NCI-H226 (cell line): ENCODE data around the gene PODN.

Experiments
- DNase-seq: peaks from one replicate; pipeline ENCODE4 v3.0.0-alpha.2; 2015

PODN gene, protein sequence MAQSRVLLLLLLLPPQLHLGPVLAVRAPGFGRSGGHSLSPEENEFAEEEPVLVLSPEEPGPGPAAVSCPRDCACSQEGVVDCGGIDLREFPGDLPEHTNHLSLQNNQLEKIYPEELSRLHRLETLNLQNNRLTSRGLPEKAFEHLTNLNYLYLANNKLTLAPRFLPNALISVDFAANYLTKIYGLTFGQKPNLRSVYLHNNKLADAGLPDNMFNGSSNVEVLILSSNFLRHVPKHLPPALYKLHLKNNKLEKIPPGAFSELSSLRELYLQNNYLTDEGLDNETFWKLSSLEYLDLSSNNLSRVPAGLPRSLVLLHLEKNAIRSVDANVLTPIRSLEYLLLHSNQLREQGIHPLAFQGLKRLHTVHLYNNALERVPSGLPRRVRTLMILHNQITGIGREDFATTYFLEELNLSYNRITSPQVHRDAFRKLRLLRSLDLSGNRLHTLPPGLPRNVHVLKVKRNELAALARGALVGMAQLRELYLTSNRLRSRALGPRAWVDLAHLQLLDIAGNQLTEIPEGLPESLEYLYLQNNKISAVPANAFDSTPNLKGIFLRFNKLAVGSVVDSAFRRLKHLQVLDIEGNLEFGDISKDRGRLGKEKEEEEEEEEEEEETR

DNA sequence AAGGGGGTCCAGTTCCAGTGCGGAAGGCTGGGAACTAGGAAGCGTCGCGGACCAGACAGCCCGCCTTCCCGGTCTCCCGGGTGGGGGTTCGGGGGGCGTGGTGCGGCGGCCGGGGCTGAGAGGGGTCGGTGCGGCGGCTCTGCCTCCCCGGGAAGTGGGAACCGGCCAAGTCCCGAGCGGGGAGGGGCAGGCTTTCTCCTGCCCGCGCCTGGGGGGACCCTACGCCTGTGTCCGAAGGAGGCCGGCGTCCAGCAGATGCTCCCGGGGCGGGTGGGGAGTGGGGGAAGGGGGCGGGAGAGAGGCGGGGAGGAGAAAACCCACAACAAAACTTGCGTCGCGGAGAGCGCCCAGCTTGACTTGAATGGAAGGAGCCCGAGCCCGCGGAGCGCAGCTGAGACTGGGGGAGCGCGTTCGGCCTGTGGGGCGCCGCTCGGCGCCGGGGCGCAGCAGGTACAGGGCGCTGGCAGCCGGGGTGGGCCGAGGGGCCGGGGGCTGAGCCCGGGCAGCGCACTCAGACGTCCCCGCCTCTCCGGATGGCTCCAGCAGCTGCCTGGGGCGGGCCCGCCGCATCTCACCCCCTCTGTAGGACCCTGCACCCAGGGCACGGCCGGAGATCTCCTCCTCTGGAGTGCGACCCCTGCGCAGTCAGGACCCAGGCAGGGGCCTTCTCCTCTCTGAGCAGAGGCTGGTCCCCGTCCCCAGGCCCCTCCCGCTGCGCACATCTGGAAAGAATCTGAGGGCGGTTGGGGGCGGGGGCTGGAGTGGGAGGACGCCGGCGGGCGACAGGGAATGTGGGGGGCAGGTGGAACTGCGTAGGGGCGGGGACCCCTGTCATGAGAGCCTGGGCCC lies at the start of gene PODN:
TSS of gene PODN (plus strand) at position 355 of the 849 bp plus-strand sequence. CDS start 7,643 bp downstream, outside the sequence.
- DNase-seq: no peak

DNA sequence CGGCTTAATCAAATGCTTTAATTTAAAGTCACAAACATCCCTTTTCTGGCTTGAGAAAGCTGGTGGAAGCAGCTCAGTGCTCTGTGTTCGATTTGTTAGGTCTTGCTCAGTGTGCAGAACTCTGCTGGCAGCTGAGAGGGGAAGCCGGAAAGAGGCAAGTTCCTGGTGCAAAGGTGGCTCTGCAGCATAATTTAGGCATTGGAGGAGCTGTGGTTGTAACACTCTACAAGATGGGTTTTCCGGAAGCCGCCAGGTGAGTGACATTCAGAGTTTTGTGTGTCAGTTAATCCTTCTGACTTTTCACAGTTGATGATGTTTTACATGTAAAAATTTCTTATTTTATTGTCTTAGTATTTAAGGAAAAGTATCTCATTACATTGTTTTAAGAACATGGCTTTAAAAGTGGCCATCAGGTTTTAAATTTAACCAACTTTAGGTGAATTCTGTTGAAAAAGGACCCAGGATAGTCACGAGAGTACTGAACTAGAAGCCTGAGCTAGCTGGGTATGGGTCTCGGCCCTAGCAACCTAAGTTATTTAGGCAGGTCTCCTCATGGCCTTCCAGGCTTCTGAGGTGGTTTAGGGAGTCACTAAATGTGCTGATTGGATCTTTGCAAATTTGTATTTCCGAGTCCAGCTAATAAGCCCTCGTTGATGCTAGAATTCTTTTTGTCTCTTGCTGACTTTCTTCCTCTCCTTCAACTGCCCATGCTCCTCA lies 47.1 kb upstream of the PODN start:
- peak; percentile 89 for DNase-seq

DNA sequence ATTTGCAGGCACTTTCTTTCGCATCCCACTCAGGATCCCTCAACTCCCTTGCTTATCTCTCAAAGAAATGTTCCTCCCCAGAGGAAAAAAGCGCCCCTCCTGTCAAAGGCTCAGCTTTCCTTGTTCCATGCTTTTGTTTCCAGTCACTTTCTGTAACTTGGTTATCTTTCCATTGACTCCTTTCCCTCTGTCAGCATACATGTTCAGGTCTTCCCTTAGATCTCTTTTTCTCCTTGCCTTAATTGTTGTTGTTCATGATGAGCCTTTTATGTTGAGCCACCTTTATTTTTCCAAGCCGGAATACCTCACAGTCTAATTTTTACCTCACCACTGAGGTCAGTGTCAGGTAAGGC lies 46.5 kb upstream of the PODN start:
- DNase-seq: no peak

DNA sequence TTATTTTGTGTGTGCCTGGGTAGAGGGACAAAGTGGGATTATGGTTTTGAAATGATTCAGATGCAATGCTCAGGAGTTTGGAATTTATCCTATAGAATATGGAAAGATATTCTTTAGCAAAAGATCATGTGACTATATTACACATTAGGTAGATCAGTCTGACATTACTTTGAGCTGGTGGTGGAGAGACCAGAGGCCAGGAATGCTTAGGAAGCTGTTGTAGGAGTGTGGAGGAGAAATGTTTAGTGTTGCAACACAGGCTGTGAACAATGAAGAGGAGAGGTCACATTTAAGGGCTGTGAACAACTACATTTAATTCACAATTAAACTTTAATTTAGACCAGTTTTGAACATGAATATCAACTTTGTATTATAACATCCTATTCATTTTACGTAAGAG lies 45.3 kb upstream of the PODN start:
- peak; percentile 47 for DNase-seq

DNA sequence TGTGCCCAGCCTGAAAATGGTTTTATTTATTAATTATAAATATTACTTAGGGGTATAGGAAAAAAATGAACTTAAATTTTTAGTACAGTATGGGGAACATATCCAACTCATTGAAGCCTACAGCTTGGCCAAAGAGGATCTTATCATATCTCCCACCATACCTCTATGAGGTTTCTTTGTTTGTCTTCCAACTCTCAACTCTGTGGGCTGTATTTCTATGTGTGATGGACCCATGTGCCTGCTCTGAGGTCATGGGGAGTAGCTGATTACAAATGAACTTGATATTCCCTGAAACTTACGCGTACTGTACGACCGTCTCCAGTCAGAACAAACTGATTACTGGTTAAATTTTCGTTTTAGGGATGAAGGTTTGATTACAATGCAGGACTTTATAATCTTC lies 41.4 kb upstream of the PODN start:
- DNase-seq: no peak

DNA sequence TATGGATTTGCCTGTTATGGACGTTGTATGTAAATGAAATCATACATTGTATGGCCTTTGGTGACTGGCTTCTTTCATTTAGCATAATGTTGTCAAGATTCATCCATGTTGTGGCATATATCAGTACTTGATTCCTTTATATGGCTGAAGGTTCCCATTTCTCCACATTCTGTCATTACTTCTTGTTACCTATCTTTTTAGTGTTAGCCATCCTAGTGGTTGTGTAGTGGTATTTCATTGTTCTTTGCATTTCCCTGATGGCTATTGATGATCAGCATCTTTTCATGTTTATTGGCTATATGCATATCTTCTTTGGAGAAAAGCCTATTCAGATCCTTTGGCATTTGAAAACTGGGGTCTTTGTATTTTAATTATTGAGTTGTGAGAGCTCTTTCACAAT lies 39.8 kb upstream of the PODN start:
- DNase-seq: no peak

DNA sequence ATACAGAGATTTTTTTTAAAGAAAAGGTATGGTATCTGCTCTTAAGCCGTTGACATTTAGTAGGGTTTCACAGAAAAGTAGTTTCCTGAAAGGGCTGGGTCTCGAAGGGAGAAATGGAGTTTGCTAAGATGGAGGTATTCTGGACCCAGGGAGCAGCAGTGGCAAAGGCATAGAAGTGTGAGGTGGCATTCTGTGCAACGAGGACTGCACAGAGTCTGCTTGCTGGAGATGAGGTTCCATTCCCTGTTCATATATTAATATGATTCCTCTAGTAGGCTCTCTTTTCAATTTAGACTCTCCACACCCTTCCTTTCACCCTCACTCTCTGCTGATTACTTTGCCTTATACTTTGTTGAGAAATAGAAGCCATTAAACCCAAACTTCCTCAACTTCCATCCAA lies 38.5 kb upstream of the PODN start:
- no peak for DNase-seq

DNA sequence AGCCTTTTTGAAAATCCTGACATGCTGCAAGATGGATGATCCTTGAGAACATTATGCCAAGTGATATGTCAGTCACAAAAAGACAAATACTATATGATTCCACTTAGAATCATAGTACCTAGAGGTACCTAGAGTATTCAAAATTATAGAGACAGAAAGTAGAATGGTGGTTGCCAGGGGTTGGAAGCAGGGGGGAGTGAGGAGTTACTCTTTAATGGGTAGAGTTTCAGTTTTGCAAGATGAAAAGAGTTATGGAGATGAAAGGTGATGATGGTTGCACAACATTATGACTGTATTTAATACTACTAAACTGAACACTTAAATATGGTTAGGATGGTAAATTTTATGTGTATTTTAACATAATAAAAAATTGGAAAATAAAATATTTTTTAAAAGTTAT lies 37.9 kb upstream of the PODN start:
- DNase-seq: no peak

DNA sequence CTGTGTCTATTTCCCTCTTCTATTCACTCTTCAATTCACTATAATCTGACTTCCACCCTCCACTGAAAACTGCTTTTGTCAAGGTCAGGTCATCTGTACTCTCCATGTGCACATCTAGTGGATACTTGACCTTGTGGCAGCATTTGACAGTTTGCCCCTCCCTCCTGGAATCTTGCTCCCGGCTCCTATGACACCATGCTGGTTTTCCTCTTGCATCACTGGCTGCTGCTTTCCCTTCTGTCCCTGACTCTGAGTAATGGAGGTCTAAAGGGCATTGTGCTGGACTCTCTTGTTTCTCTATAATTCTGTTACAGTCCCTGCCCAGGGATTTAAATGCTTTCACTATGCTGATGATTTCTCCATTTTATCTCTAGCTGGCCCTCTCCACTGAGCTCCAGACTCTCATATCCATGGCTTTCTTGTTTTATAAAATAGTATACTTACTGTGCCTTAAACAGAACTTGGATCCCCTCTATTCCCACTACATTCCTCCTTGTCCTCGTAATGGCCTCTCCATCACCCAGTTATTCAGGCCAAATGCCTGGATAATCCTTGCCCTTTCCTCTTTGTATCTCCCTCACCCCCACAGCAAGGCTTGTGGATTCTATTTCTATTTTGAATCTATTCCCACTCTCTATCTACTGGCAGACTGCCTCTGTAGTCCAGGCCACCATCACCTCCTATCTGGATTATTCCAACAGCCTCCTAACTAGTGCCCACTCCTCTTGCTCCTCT lies 36.8 kb upstream of the PODN start:
- DNase-seq: peak; percentile 52

DNA sequence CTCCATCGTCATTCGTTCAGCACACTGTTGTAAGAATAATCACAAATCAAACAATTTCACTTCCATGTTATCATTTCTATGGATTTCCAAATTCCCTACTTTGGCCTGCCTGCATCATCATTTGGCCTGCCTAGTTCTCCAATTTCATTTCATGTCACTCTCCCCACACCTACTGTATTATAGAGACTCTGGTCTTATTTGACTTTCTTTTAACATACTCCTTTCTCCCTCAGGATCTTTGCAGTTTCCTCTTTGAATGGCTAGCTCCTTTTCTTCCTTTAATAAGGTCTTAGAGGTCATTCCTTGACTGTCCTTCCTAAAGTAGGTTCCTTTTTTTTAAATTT lies 36.3 kb upstream of the PODN start:
- no peak for DNase-seq

DNA sequence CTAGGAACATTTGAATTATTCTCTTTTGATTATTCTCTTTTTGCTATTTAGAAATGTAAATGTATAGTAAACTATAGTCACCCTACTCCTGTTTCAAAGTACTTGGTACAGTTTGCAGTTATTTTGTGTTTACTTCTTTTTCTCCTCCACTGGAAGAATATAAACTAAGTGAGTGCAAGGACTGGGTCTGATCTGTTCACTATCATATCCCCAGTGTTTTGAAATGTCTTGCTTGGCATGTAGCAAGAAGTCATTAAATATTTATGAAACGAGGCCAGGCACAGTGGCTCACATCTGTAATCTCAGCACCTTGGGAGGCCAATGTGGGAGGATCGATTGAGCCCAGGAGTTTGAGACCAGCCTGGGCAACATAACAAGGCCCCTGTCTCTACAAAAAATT lies 35.8 kb upstream of the PODN start:
- no peak for DNase-seq

DNA sequence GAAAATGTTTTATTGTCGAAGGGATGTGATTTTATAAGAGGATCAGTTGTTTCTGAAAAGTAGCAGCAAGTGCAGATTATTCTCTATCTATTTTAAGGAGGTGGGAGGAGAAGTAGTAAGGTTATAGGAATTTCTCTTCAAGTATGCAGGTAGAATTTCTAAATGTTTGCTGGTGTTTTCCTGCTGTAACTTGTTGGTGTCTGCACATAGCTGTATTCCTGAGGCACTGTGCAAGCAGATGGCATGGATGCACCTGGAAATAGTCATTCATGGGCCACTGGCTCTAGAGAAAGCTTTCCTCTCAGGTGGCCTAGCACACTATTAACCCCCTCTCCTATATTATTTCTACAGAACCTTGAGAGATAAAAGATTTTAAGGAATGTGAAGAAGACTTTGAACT lies 30.3 kb upstream of the PODN start:
- DNase-seq: no peak

DNA sequence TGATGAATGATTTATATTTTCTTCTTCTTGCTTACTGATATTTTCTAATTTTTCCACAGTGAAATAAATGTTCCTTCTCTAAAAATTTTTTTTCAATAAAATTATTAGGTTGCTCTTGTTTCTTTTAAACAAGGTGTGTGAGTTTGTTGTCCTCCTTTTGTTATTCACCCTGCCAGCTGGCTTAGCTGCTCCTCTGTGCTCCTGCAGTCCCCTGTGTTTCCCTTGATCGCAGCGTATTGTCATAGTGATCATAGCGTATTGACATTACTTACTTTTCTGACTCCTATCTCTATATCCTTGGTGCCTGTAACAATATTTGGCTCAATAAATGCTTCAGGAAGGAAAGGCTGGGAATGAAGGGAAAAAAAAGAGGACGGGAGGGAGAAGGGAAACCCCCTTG lies 24.9 kb upstream of the PODN start:
- DNase-seq: no peak

DNA sequence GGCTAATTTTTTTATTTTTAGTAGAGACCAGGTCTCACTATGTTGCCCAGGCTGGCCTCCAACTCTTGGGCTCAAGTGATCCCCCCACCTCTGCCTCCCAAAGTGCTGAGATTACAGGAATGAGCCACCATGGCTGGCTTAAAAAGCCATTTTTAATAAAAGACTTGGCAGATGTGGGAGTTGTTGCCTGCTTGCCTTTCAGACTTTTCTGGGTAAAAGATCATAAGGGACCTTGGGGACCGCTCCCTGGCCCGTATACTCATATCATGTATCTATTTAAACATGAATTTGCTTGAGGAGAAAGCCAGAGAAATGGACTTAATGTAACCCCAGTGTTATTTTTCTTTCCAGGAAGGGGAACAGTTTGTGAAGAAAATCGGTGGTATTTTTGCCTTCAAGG lies 23.4 kb upstream of the PODN start:
- DNase-seq: no peak

DNA sequence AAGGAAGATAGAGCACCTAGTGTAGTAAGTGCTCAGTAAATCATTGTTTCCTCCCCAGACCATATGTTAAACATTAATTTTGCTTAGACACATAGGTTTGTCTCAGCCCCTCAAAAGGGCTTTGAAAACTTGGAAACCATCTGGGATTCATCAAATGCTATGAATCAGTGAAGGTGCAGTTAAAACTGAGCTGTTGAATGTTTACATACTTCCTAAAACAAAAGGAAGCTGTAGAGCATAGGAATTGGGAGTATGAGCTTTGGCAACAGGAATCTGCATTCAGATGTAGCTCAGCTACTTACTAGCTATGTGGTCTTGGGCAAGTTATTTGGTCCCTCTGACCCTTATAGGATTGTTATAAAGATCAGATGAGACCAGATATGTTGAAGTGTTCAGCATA lies 18.7 kb upstream of the PODN start:
- no peak for DNase-seq

DNA sequence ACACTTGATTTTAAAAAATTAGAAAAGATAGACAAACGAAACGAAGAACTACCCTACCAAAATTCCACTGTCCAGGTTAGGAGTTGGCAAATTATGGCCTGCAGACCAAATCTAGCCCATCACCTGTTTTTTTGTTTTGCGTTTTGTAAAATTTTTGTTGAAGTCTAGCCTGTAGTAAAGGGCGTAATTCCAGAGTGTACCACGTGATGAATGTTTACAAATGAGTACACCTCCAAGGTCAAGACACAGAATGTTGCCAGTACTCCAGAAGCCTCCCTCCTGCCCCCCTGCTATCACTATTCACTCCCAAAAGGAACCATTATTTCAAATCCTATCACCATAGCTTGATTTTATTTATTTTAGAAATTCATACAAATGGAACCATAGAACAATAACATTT lies 17.1 kb upstream of the PODN start:
- no peak for DNase-seq

DNA sequence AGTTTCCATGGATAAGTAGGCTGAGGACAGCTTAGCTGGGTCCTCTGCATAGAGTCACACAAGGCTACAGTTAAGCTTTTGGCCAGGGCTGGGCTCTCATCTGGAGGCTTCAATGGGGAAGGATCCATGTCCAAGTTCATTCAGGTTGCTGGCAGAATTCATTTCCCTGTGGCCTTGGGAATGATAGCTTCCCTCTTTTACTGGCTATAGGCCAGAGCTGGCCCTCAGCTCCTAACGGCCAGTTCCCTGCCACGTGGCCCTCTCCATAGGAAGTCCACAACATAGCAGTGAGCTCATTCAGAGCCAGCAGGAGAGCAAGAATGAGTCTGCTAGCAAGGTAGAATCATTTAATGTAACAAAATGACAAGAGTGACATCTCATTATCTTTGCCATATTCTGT lies 15.1 kb upstream of the PODN start:
- peak; percentile 79 for DNase-seq

DNA sequence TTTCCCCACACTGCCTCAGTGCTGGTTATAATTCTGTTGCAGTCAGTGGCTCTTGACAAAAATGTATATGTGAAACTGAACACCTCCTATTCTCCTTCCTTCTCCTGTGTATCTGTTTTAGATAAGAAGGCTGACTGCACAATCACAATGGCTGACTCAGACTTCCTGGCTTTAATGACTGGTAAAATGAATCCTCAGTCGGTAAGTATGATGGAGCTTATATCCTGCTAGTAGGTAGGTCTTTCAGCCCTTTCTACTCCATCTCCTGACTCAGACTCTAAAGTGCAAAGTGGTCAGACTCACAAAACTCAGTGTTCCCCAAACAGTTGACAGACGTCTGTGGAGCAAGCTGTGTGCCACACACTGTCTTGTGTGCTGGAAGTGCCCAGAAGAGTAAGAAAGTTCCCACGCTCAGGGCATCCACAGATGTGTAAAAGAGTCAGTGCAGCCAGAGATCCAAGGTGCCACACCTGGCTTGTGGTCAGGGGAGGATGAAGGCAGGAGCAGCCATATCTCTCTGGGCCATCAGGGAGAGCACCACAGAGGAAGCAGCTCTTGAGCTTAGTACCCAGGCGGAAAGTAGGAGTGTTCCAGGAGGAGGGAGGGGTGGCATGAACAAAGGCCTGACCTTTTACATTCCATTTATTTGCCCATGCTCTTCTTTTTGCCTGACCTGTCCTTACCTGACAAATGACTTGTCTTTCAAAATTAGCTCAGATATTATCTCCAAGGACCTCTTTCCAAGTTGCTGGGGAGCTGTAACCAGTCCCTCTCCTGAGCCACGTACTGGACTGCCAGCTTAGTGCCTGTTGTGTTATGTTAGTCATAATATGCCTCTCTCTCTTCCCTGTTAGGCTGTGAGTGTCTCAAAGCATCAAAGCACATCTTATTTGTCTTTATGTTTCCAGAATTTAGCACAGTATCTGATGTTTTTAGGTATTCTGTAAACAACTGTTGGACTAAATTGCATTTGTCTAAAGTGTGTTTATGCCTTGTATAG lies 14.0 kb upstream of the PODN start:
- DNase-seq: peak; percentile 92

DNA sequence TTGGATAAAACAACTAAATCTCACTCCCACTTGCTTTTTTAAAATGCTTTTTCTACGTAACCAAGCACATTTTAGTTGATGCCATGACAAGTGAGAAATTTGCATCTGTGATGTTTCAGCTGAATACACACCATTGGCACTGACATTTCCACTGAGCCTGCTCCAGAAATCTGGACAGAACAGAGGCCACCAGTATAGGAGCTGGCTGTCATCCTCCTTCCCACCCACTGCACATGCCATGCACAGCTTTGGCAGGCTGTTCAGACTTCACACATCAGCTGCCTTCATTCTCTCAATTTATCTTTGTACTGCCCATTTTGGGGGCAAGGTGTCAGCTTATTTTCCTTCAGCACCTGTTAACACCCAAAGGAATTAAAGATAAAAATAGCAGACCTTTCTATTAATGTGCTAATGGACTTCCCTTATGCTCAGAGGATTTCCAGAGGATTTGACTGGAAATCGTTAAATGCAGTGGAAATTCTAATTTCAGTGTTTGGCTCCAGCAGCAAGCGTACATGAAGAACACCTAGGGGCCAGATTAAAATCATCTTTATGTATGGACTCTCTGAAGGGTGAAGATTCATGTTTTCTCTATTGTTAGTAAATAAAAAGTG lies 12.9 kb upstream of the PODN start:
- DNase-seq: no peak

DNA sequence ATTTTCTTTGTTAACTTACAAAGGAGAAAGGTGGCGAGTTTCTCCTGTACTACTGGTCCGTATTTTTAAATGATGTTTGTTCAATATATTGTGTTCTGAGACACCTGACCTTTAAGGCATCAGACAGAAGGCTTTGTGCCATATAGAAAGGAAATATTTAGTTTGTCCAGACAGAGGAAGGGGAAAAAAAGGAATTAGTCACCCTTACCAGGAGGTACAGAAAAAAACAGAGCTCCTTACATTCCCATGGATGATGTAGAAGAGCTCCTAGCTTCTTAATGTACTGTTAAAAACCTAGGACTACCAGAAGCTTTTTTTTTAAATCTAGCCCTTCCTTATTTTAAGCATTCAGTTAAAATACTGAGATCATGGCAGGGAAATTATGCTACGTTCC lies 12.4 kb upstream of the PODN start:
- no peak for DNase-seq

DNA sequence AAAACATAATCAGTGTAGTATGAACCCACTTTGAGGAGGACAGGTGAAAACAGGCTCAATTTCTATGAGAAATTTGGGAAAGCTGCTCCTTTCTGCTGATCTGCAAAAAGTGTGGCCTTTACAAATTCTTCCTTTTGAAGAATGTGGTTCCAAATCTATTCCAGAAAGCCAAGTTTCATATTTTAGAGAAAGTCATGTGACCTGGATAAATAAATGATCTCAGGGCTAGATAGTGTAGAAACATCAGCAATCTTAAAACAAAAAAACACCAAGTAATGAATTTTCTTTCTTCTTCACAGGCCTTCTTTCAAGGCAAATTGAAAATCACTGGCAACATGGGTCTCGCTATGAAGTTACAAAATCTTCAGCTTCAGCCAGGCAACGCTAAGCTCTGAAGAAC lies 11.7 kb upstream of the PODN start:
- DNase-seq: no peak
